Transverse colon (tissue), 4 donors: ENCODE measurements around the gene BICDL1. TPM values are rescaled to one million over a fixed set of nuclear protein-coding genes. Genes with fewer than 3 reads are reported as not detected.

Experiments
- DNase-seq: peaks from one replicate; pipeline ENCODE4 v3.0.0-alpha.2; 2019
- H3K27ac ChIP-seq, 4 donors: fragments of 200-600 bp; sonication (generic); 2 replicates each; pipeline ENCODE4 v1.5.1; 2016 to 2018; ENCODE audit warnings: inconsistent platforms in 4 of 4
- H3K27me3 ChIP-seq: fragments of 200-600 bp; sonication (generic); 2 replicates; pipeline ENCODE4 v1.5.1; 2017; ENCODE audit warnings: inconsistent platforms
- H3K36me3 ChIP-seq, 4 donors: fragments of 200-600 bp; sonication (generic); 2 replicates each; pipeline ENCODE4 v1.5.1; 2017 to 2019; ENCODE audit warnings: inconsistent platforms in 4 of 4
- H3K4me1 ChIP-seq, 4 donors: fragments of 200-600 bp; sonication (generic); 2 replicates each; pipeline ENCODE4 v1.5.1; 2017 to 2020; ENCODE audit warnings: inconsistent platforms in 4 of 4
- H3K4me3 ChIP-seq, 4 donors: fragments of 200-600 bp; sonication (generic); 1 replicate in 1 of 4; 2 replicates in 3 of 4; pipeline versions ENCODE4 v1.5.1 to v1.6.1; 2017 to 2019; ENCODE audit warnings: inconsistent platforms in 4 of 4
- H3K9me3 ChIP-seq, 2 donors: fragments of 200-600 bp; sonication (generic); 2 replicates each; pipeline ENCODE4 v1.5.1; 2017 to 2019; ENCODE audit warnings: inconsistent platforms in 2 of 2
- CTCF ChIP-seq, 5 experiments: fragments of 200-600 bp in 3 of 5; fragments of 450-650 bp in 2 of 5; sonication (generic) in 3 of 5; IDR thresholded peaks; 1 replicate in 2 of 5; 2 replicates in 3 of 5; pipeline ENCODE4 v1.5.1; 2016 to 2017; ENCODE audit warnings: antibody characterized with exemption in 5 of 5, inconsistent platforms in 3 of 5, mild to moderate bottlenecking in 2 of 5, moderate library complexity in 1 of 5
- EP300 ChIP-seq: sonication (generic); formaldehyde crosslinking; IDR thresholded peaks from one replicate; pipeline ENCODE4 v1.6.1; 2017; ENCODE audit warnings: antibody characterized with exemption, low read depth
- POLR2A ChIP-seq: fragments of 450-650 bp; IDR thresholded peaks from one replicate; pipeline ENCODE4 v1.6.1; 2016; ENCODE audit warnings: antibody characterized with exemption, mild to moderate bottlenecking, moderate library complexity
- POLR2AphosphoS5 ChIP-seq, 3 donors: sonication (generic); formaldehyde crosslinking; IDR thresholded peaks; one replicate each; pipeline ENCODE4 v1.6.1; 2016; ENCODE audit warnings: antibody characterized with exemption in 3 of 3
- WGBS, 2 donors: methylation state at CpG; one replicate each; pipeline ENCODE4 v1.1.5; 2018; ENCODE audit warnings: low coverage in 1 of 2; 5-methylcytosine and 5-hydroxymethylcytosine counted together
- in situ Hi-C, 4 donors: fragments of 200-750 bp; cut with MboI; loops; one replicate each; pipeline versions ENCODE4 v1.15.0 to v1.15.1; 2017; ENCODE audit warnings: low sequenced_read_pairs in 3 of 4, low pct_ligation_motif_present in 1 of 4, low pct_unique_long_range_greater_than_20kb in 1 of 4
- intact Hi-C: fragments of 100-400 bp; cut with DNase I; formaldehyde crosslinking; loops from one replicate; pipeline ENCODE4 v1.15.1; 2023; ENCODE audit warnings: low total_unique reads
- total RNA-seq, 4 donors: library from RNA; depleted of rRNA; stranded (reverse); fragments of >200 nt; gene quantifications; one replicate each; pipeline ENCODE4 v1.1.0, GENCODE V29; 2016

Gene BICDL1
- total RNA-seq, 4 donors from 2014 or later: 3.2 to 19.5 (median 6.9) TPM

- in situ Hi-C loops: no loop called here
- no peak for TF ChIP-seq EP300
- TF ChIP-seq CTCF (IDR thresholded peaks at IDR 0.05): no peak
- TF ChIP-seq POLR2A: no peak
- TF ChIP-seq POLR2AphosphoS5 (IDR thresholded peaks at IDR 0.05): no peak
- no peaks in the 10 kb centered on the region for H3K27me3 ChIP-seq
- intact Hi-C loops: no loop called here
- H3K4me3 ChIP-seq: no peak overlapping the region
- 94% methylated on average over 11 of the region's 11 CpGs; no CpG with 5 or more reads in 1 of the 2 donors for WGBS, 2 donors
- DNase-seq: no peak
- no peak overlapping the region for H3K27ac ChIP-seq
- H3K4me1 ChIP-seq: no peaks in the 10 kb centered on the region
- no peaks in the 10 kb centered on the region for H3K9me3 ChIP-seq
- peaks cover 0 to 95% (median 41%) of the 10 kb centered on the region in 4 donors for H3K36me3 ChIP-seq
Measured at GRCh38 chr12:120137833-120138232, 148.8 kb downstream of the BICDL1 start.

- in situ Hi-C loops (no loop called here), intact Hi-C loops (no loop called here)
- H3K4me1 ChIP-seq: no peaks in the 10 kb centered on the region
- no peaks in the 10 kb centered on the region for H3K9me3 ChIP-seq
- TF ChIP-seq POLR2AphosphoS5 (IDR thresholded peaks at IDR 0.05): no peak
- TF ChIP-seq POLR2A: no peak
- TF ChIP-seq CTCF (IDR thresholded peaks at IDR 0.05): no peak
- no peak for TF ChIP-seq EP300
- no peaks in the 10 kb centered on the region for H3K27me3 ChIP-seq
- WGBS, 2 donors: 94 to 100% methylated on average over 4 to 9 of the region's 9 CpGs
- no peak overlapping the region for H3K27ac ChIP-seq
- peaks cover 0 to 95% (median 43%) of the 10 kb centered on the region in 4 donors for H3K36me3 ChIP-seq
- H3K4me3 ChIP-seq: no peak overlapping the region
- DNase-seq: no peak
Measured at GRCh38 chr12:120138366-120138765, 149.3 kb downstream of the BICDL1 start.

GRCh38 chr12:120139958-120140357 lies 150.9 kb downstream of the BICDL1 start:
- Histone ChIP-seq H3K36me3 (peaks cover 0 to 94% (median 45%) of the 10 kb centered on the region in 4 donors), H3K27ac (no peak overlapping the region), H3K4me1 (no peaks in the 10 kb centered on the region), H3K27me3 (no peaks in the 10 kb centered on the region), H3K9me3 (no peaks in the 10 kb centered on the region), H3K4me3 (no peak overlapping the region)
- in situ Hi-C loops: no loop called here
- DNase-seq: no peak
- intact Hi-C loops: no loop called here
- WGBS, 2 donors: 67 to 80% methylated on average over 5 of the region's 5 CpGs
- no peak for TF ChIP-seq EP300
- no peak for TF ChIP-seq POLR2A
- TF ChIP-seq CTCF (IDR thresholded peaks at IDR 0.05): no peak
- TF ChIP-seq POLR2AphosphoS5 (IDR thresholded peaks at IDR 0.05): no peak

- in situ Hi-C loops: no loop called here
- Histone ChIP-seq H3K9me3 (no peaks in the 10 kb centered on the region), H3K27me3 (no peaks in the 10 kb centered on the region), H3K4me1 (no peaks in the 10 kb centered on the region), H3K36me3 (peaks cover 0 to 95% (median 47%) of the 10 kb centered on the region in 4 donors), H3K27ac (no peak overlapping the region), H3K4me3 (no peak overlapping the region)
- intact Hi-C loops: no loop called here
- TF ChIP-seq POLR2AphosphoS5 (IDR thresholded peaks at IDR 0.05) (no peak), CTCF (IDR thresholded peaks at IDR 0.05) (no peak)
- WGBS, 2 donors: 91% methylated on average over 9 of the region's 9 CpGs; no CpG with 5 or more reads in 1 of the 2 donors
- no peak for DNase-seq
Measured at GRCh38 chr12:120140603-120141002, 151.6 kb downstream of the BICDL1 start.
